Tibial nerve (tissue), 4 donors: ENCODE data around the gene GLI1. TPM values are rescaled to one million over a fixed set of nuclear protein-coding genes. Genes with fewer than 3 reads are reported as not detected.

Experiments
- DNase-seq, 2 donors: peaks; one replicate each; pipeline ENCODE4 v3.0.0-alpha.2; 2019; ENCODE audit warnings: low spot score in 2 of 2
- H3K27ac ChIP-seq, 4 donors: fragments of 200-600 bp; sonication (generic) in 3 of 4; one replicate each; pipeline ENCODE4 v1.5.1; 2017 to 2019; ENCODE audit warnings: mild to moderate bottlenecking in 1 of 4
- H3K27me3 ChIP-seq, 2 donors: fragments of 200-600 bp; sonication (generic) in 1 of 2; one replicate each; pipeline versions ENCODE4 v1.5.1 to v1.6.0; 2017 to 2019
- H3K36me3 ChIP-seq, 3 donors: fragments of 200-600 bp; sonication (generic); one replicate each; pipeline ENCODE4 v1.5.1; 2018 to 2019
- H3K4me1 ChIP-seq, 4 donors: fragments of 200-600 bp; sonication (generic) in 3 of 4; one replicate each; pipeline ENCODE4 v1.5.1; 2017 to 2019
- H3K4me3 ChIP-seq, 4 donors: fragments of 200-600 bp; sonication (generic) in 3 of 4; one replicate each; pipeline ENCODE4 v1.5.1; 2017 to 2019; ENCODE audit warnings: mild to moderate bottlenecking in 1 of 4, moderate library complexity in 1 of 4
- H3K9me3 ChIP-seq, 4 donors: fragments of 200-600 bp; sonication (generic) in 3 of 4; one replicate each; pipeline ENCODE4 v1.5.1; 2017 to 2019
- CTCF ChIP-seq, 5 experiments: fragments of 200-600 bp in 3 of 5; fragments of 450-650 bp in 2 of 5; sonication (generic) in 3 of 5; IDR thresholded peaks; one replicate each; pipeline ENCODE4 v1.5.1; 2016 to 2019; ENCODE audit warnings: antibody characterized with exemption in 5 of 5, mild to moderate bottlenecking in 3 of 5, moderate library complexity in 2 of 5
- EP300 ChIP-seq, 2 donors: sonication (generic); formaldehyde crosslinking; IDR thresholded peaks; one replicate each; pipeline ENCODE4 v1.6.1; 2017; ENCODE audit warnings: antibody characterized with exemption in 2 of 2, mild to moderate bottlenecking in 1 of 2
- POLR2A ChIP-seq, 2 donors: fragments of 450-650 bp; IDR thresholded peaks; one replicate each; pipeline ENCODE4 v1.6.1; 2017; ENCODE audit warnings: antibody characterized with exemption in 2 of 2, mild to moderate bottlenecking in 2 of 2, moderate library complexity in 2 of 2
- WGBS, 2 donors: methylation state at CpG; one replicate each; pipeline ENCODE4 v1.1.5; 2018; 5-methylcytosine and 5-hydroxymethylcytosine counted together
- total RNA-seq, 4 donors: library from RNA; depleted of rRNA; stranded (reverse); fragments of >200 nt; gene quantifications; one replicate each; pipeline ENCODE4 v1.1.0, GENCODE V29; 2016

Gene GLI1
- total RNA-seq, 4 donors from 2014 or later: 16.2 to 61.0 (median 38.7) TPM

DNA sequence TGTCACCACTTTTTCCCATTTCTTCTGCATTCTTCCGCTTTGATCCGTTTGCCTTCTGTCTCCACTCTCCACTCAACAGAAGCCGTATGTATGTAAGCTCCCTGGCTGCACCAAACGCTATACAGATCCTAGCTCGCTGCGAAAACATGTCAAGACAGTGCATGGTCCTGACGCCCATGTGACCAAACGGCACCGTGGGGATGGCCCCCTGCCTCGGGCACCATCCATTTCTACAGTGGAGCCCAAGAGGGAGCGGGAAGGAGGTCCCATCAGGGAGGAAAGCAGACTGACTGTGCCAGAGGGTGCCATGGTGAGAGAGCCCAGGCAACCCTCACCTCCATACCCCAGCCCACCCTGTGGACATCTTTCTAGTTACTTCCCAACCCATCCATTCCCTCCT lies 8.3 kb downstream of the GLI1 start:
- WGBS, 2 donors: 77 to 80% methylated on average over 11 of the region's 11 CpGs

DNA sequence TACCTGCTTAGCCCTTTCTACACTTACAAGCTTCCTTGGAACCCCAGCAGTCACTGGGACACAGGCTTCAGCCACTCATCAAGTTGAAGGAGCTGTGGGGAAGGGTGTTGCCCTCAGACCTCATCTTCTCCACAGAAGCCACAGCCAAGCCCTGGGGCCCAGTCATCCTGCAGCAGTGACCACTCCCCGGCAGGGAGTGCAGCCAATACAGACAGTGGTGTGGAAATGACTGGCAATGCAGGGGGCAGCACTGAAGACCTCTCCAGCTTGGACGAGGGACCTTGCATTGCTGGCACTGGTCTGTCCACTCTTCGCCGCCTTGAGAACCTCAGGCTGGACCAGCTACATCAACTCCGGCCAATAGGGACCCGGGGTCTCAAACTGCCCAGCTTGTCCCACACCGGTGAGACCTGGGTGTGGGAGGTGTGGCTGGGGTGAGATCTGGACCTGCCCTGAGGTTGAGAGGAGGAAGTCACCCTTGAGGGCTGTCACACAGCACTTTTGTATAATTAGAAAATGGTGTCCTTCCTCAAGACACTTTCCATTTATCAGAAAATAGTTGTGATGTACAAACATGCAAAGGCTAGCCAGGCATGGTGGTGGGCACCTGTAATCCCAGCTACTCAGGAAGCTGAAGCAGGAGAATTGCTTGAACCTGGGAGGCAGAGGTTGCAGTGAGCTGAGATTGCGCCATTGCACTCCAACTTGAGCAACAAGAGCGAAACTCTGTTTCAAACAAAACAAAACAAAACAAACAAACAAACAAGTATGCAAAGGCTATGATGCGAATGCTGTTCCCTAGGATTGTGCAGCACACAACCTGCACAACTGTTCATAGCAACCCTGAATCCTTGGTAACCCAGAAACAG lies 9.9 kb downstream of the GLI1 start:
- H3K9me3 ChIP-seq: no peaks in the 10 kb centered on the region
- WGBS, 2 donors: 80 to 84% methylated on average over 10 of the region's 10 CpGs
- H3K27me3 ChIP-seq: peaks cover 0 to 26% of the 10 kb centered on the region in 2 donors
- H3K4me1 ChIP-seq: no peaks in the 10 kb centered on the region
- TF ChIP-seq POLR2A (IDR thresholded peaks at IDR 0.05) (no peak), EP300 (IDR thresholded peaks at IDR 0.05) (no peak), CTCF (IDR thresholded peaks at IDR 0.05) (no peak)
- H3K27ac ChIP-seq: no peak overlapping the region
- no peak overlapping the region for H3K4me3 ChIP-seq
- peaks cover 0 to 39% (median 0%) of the 10 kb centered on the region in 3 donors for H3K36me3 ChIP-seq
- no peak for DNase-seq

More for the DNA sequence above, 8.3 kb downstream of the GLI1 start:
- TF ChIP-seq POLR2A (IDR thresholded peaks at IDR 0.05) (no peak), EP300 (IDR thresholded peaks at IDR 0.05) (no peak), CTCF (IDR thresholded peaks at IDR 0.05) (no peak)
- peaks cover 0 to 11% of the 10 kb centered on the region in 2 donors for H3K27me3 ChIP-seq
- no peaks in the 10 kb centered on the region for H3K9me3 ChIP-seq
- no peak overlapping the region for H3K4me3 ChIP-seq
- peaks cover 0 to 1% (median 0%) of the 10 kb centered on the region in 4 donors for H3K4me1 ChIP-seq
- peaks cover 0 to 39% (median 0%) of the 10 kb centered on the region in 3 donors for H3K36me3 ChIP-seq
- no peak overlapping the region for H3K27ac ChIP-seq
- DNase-seq: no peak

DNA sequence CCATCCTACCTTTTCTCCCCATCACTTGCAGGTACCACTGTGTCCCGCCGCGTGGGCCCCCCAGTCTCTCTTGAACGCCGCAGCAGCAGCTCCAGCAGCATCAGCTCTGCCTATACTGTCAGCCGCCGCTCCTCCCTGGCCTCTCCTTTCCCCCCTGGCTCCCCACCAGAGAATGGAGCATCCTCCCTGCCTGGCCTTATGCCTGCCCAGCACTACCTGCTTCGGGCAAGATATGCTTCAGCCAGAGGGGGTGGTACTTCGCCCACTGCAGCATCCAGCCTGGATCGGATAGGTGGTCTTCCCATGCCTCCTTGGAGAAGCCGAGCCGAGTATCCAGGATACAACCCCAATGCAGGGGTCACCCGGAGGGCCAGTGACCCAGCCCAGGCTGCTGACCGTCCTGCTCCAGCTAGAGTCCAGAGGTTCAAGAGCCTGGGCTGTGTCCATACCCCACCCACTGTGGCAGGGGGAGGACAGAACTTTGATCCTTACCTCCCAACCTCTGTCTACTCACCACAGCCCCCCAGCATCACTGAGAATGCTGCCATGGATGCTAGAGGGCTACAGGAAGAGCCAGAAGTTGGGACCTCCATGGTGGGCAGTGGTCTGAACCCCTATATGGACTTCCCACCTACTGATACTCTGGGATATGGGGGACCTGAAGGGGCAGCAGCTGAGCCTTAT lies 10.8 kb downstream of the GLI1 start:
- Histone ChIP-seq H3K4me3 (no peak overlapping the region), H3K9me3 (no peaks in the 10 kb centered on the region), H3K27ac (no peak overlapping the region), H3K36me3 (peaks cover 0 to 31% (median 0%) of the 10 kb centered on the region in 3 donors), H3K27me3 (peaks cover 3 to 35% of the 10 kb centered on the region in 2 donors), H3K4me1 (peaks cover 0 to 6% (median 4%) of the 10 kb centered on the region in 4 donors)
- DNase-seq: no peak
- TF ChIP-seq EP300 (IDR thresholded peaks at IDR 0.05) (no peak), CTCF (IDR thresholded peaks at IDR 0.05) (no peak), POLR2A (IDR thresholded peaks at IDR 0.05) (no peak)
- WGBS, 2 donors: 90 to 92% methylated on average over 11 to 12 of the region's 14 CpGs

GRCh38 chr12:57470970-57471656 lies 11.5 kb downstream of the GLI1 start:
- Histone ChIP-seq H3K9me3 (no peaks in the 10 kb centered on the region), H3K36me3 (peaks cover 0 to 27% (median 0%) of the 10 kb centered on the region in 3 donors), H3K27me3 (peaks cover 3 to 42% of the 10 kb centered on the region in 2 donors), H3K4me1 (peaks cover 0 to 13% (median 11%) of the 10 kb centered on the region in 4 donors), H3K4me3 (no peak overlapping the region), H3K27ac (no peak overlapping the region)
- no peak for TF ChIP-seq EP300 (IDR thresholded peaks at IDR 0.05)
- no peak for TF ChIP-seq POLR2A (IDR thresholded peaks at IDR 0.05)
- TF ChIP-seq CTCF (IDR thresholded peaks at IDR 0.05): no peak
- DNase-seq: no peak
- WGBS, 2 donors: 80 to 85% methylated on average over 4 of the region's 4 CpGs
